Epithelial cell of esophagus (primary cell): ENCODE measurements around the gene CNTNAP2.

Experiments used
- DNase-seq: peaks from one replicate; pipeline ENCODE4 v3.0.0; 2010; ENCODE audit warnings: low read depth
- H3K4me3 ChIP-seq: 2 replicates; pipeline ENCODE4 v1.5.1; 2011; ENCODE audit warnings: mild to moderate bottlenecking, low read length, control low read depth
- TF ChIP-seq, protein P1 (sequence below): IDR thresholded peaks from 2 replicates; pipeline ENCODE4 v1.5.1; 2011; ENCODE audit warnings: low read depth, mild to moderate bottlenecking, low read length, control low read depth, inconsistent platforms; ENCODE audit not compliant: insufficient read depth; ENCODE audit errors: missing control alignments

The CNTNAP2 gene

DNA sequence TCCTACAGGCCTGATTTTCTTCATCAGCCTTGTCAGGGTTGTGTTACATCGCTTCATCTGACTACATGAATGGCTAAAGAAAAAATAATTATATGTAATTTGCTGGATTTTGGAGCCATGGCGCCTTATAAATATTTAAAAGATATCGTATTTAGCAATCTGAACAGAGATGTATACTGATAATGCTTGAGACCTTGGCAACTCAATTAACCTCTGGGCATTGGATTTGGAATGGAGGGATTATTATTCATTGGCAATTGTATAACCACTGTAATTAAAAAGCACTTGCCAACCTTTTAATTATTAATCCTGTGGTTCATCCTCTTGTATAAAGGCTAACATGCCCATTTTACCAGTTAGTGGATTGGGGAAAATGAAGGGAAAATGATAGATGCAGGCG, 745.1 kb downstream of the CNTNAP2 start:
- H3K4me3 ChIP-seq: no peak overlapping the region
- TF ChIP-seq, protein P1, sequence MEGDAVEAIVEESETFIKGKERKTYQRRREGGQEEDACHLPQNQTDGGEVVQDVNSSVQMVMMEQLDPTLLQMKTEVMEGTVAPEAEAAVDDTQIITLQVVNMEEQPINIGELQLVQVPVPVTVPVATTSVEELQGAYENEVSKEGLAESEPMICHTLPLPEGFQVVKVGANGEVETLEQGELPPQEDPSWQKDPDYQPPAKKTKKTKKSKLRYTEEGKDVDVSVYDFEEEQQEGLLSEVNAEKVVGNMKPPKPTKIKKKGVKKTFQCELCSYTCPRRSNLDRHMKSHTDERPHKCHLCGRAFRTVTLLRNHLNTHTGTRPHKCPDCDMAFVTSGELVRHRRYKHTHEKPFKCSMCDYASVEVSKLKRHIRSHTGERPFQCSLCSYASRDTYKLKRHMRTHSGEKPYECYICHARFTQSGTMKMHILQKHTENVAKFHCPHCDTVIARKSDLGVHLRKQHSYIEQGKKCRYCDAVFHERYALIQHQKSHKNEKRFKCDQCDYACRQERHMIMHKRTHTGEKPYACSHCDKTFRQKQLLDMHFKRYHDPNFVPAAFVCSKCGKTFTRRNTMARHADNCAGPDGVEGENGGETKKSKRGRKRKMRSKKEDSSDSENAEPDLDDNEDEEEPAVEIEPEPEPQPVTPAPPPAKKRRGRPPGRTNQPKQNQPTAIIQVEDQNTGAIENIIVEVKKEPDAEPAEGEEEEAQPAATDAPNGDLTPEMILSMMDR: no peak
- DNase-seq: no peak

DNA sequence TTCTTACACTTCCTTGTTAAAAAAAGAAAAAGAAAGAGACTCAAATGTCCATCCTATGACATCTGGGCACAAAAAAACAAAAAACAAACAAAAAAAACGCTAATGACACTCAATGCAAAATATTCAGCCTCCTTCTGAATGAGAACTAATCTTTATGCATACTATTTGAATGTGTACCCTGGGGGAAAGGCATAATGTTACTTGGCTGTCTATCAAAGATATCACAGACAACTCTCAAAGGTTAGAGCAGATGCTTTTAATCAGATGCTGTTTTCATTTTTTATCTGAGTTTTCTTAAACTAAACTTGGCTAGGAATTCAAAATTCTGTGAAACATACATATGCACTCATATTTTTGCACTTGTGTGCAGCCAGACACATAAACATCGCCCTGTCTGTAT, 745.8 kb downstream of the CNTNAP2 start:
- TF ChIP-seq, protein P1: no peak
- H3K4me3 ChIP-seq: no peak overlapping the region
- no peak for DNase-seq

DNA sequence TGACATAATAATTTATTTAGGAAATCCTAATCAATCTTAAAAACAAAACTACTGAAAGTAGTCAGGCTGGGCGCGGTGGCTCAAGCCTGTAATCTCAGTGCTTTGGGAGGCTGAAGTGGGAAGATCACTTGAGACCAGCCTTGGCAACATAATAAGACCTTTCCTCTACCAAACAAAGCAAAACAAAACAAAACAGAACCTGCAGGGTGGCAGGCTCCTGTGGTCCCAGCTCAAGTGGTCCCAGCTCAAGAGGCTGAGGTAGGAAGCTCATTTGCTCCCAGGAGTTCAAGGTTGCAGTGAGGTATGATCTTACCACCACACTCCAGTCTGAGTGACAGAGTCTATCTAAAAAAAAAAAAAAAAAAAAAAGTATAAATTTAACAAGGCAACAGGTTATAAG, 748.0 kb downstream of the CNTNAP2 start:
- TF ChIP-seq, protein P1: no peak
- no peak overlapping the region for H3K4me3 ChIP-seq
- no peak for DNase-seq

DNA sequence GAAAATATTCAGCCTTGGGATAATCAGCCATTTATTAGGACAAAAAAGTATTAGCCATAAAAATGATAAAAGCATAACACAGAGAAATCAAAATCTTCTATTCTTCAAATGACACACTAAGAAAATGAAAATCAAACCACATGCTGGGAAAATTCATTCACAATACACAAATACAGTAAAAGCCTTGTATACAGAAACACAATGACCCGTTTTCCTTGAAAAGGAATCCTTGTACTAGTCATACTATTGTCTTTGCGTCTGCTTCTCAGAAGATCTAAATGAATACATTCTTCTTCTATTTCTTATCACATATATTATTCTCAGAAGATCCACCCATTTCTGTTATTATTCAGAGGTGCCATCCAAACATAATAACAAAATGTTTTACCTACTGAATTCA, 749.1 kb downstream of the CNTNAP2 start:
- TF ChIP-seq, protein P1: no peak
- H3K4me3 ChIP-seq: no peak overlapping the region
- DNase-seq: no peak

DNA sequence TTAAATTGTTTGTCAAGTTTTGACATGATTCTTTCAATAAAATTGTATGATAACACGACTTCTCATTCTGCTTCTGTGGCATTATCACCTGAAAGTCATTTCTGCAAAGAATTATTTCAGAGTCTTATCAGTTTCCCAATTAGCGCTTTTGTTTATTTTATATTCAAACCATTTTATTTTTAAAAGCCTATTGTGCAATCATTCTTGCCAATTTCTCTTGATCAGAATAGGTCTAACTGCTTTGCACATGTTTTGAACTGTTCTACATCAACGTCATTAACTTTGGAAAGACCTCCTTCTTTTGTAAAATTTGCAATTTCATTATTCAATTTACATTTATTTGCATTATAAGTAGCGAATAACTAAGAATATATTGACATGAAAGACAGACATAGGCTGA, 758.1 kb downstream of the CNTNAP2 start:
- no peak overlapping the region for H3K4me3 ChIP-seq
- TF ChIP-seq, protein P1: no peak

DNA sequence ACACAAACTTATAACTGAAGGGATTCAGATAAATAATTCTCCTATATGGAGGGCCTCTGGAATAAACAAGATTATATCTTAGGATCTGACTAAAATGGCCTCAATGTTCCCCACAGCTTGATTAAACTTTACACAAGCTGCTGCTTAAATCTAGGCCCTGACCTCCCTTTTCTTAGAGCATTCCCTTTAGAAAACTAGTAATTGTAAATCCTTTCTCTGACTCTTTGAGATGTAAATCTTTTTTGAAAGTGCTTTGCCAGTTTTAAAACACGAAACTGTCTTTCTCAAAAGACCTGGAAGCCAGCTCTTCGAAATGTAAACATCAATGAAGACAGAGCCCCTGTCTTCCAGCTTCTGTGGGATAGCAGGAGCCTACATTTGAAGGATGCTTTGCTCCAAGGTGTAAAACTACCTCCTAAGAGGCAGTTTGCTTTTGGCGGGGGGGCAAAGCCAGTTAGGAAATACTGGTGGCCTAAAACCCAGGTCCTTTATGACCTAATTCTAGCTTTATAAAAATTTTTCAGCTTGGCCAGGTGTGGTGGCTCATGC, 758.7 kb downstream of the CNTNAP2 start:
- no peak overlapping the region for H3K4me3 ChIP-seq
- DNase-seq: no peak
- TF ChIP-seq, protein P1: no peak

More for the DNA sequence above, 758.1 kb downstream of the CNTNAP2 start:
- no peak for DNase-seq

DNA sequence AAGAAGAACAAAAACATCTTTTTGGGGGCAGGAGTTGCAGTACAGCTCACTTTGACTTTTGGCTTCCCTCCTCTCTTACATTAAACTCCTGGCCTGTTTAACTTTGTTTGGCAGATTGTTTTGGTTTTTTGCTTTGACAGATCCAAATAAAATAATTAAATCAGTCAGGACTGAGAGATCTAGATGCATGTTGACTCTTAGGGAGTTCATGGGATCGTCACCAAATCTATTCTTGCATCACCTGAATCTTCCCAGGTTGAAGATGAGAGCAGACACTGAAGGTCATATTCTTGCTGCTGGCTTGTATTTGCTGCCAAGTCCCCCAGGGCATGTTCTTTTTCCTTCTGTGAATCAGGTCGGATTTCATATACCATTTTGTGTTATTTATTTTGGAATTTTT, 759.4 kb downstream of the CNTNAP2 start:
- DNase-seq: no peak
- TF ChIP-seq, protein P1: no peak

More for the DNA sequence above, 759.4 kb downstream of the CNTNAP2 start:
- H3K4me3 ChIP-seq: no peak overlapping the region
